A549 (cell line): Measurements from ENCODE around the gene HOXA10. TPM values are rescaled to one million over a fixed set of nuclear protein-coding genes. Genes with fewer than 3 reads are reported as not detected.

Experiments used
- ATAC-seq, 2 experiments: fragments of 200-7000 bp in 1 of 2; fragments of >200 bp in 1 of 2; cut with Nextera tagmentation in 1 of 2; cut with Tn5 transposase in 1 of 2; 3 replicates each; pipeline versions ENCODE4 v1.8.0 to v1.9.1; 2018 to 2020; ENCODE audit warnings: mild to moderate bottlenecking in 1 of 2, moderate library complexity in 1 of 2
- CTCF ChIA-PET: fragments of 300-600 bp; sonication (Branson Sonifier 250); formaldehyde crosslinking; extraction: SDS; loops from one replicate; lab custom pipeline; 2021; ENCODE audit warnings: antibody characterized with exemption, inconsistent platforms; lab: Yijun Ruan, JAX
- POLR2A ChIA-PET: fragments of 350-600 bp; formaldehyde crosslinking; extraction: SDS; loops from one replicate; lab custom pipeline; 2021; ENCODE audit warnings: antibody characterized with exemption, inconsistent platforms; lab: Yijun Ruan, JAX
- DNase-seq, 2 experiments: peaks; one replicate each; pipeline versions ENCODE4 v3.0.0 to v3.0.0-alpha.2; 2011 to 2016; ENCODE audit warnings: low read depth in 1 of 2, low spot score in 1 of 2
- FAIRE-seq: peaks from 2 replicates; lab custom pipeline; 2011; peaks lifted over from hg19 to GRCh38; lab: Jason Lieb, UNC
- H3K27ac ChIP-seq, 2 experiments: fragments of >200 bp; sonication (Bioruptor Twin); formaldehyde crosslinking; 3 replicates each; pipeline ENCODE4 v1.5.1; 2016 to 2017
- H3K4me1 ChIP-seq: fragments of >200 bp; sonication (Bioruptor Twin); formaldehyde crosslinking; 3 replicates; pipeline ENCODE4 v1.6.1; 2016
- H3K4me2 ChIP-seq: fragments of >200 bp; sonication (Bioruptor Twin); formaldehyde crosslinking; 3 replicates; pipeline ENCODE4 v1.6.1; 2016
- H3K4me3 ChIP-seq: fragments of >200 bp; sonication (Bioruptor Twin); formaldehyde crosslinking; 3 replicates; pipeline ENCODE4 v1.5.1; 2016
- H3K9me3 ChIP-seq: fragments of >200 bp; sonication (Bioruptor Twin); formaldehyde crosslinking; 3 replicates; pipeline ENCODE4 v1.6.1; 2016
- CBX8 ChIP-seq: fragments of 200-600 bp; sonication (generic); IDR thresholded peaks from 2 replicates; pipeline ENCODE4 v1.6.1; 2016
- CEBPB ChIP-seq, 2 experiments: fragments of >200 bp in 1 of 2; sonication (Bioruptor Twin) in 1 of 2; formaldehyde crosslinking in 1 of 2; IDR thresholded peaks; 2 replicates each; pipeline ENCODE4 v1.6.1; 2012 to 2016
- CHD2 ChIP-seq: fragments of 150-350 bp; IDR thresholded peaks from 2 replicates; pipeline ENCODE4 v1.6.1; 2014; ENCODE audit warnings: low read length; ENCODE audit not compliant: partially characterized antibody
- CHD4 ChIP-seq: fragments of 200-600 bp; sonication (generic); IDR thresholded peaks from 2 replicates; pipeline ENCODE4 v1.6.1; 2016; ENCODE audit warnings: antibody characterized with exemption, mild to moderate bottlenecking, borderline replicate concordance
- CTCF ChIP-seq: fragments of >200 bp; sonication (Bioruptor Twin); formaldehyde crosslinking; IDR thresholded peaks from 3 replicates; pipeline ENCODE4 v1.5.1; 2016
- E2F6 ChIP-seq: IDR thresholded peaks from 2 replicates; pipeline ENCODE4 v1.6.1; 2012; ENCODE audit warnings: low read depth, borderline replicate concordance
- EHMT2 ChIP-seq: fragments of 200-600 bp; sonication (generic); IDR thresholded peaks from 2 replicates; pipeline ENCODE4 v1.6.1; 2016; ENCODE audit warnings: antibody characterized with exemption, low read depth, mild to moderate bottlenecking, moderate library complexity
- FOSB ChIP-seq: fragments of 250-450 bp; sonication (Bioruptor Pico); IDR thresholded peaks from 2 replicates; pipeline ENCODE4 v1.5.0; 2020; ENCODE audit warnings: mild to moderate bottlenecking, moderate library complexity
- FOXS1 ChIP-seq: fragments of 250-450 bp; sonication (Bioruptor Pico); IDR thresholded peaks from 2 replicates; pipeline ENCODE4 v1.5.0; 2020; ENCODE audit warnings: mild to moderate bottlenecking, moderate library complexity
- GATA3 ChIP-seq: IDR thresholded peaks from 2 replicates; pipeline ENCODE4 v1.6.1; 2012; ENCODE audit warnings: borderline replicate concordance
- HOXB13 ChIP-seq: fragments of 250-450 bp; sonication (Bioruptor Pico); IDR thresholded peaks from 2 replicates; pipeline ENCODE4 v1.5.0; 2020; ENCODE audit warnings: low read depth, mild to moderate bottlenecking, moderate library complexity
- JUNB ChIP-seq: fragments of >200 bp; sonication (Bioruptor Twin); formaldehyde crosslinking; IDR thresholded peaks from 2 replicates; pipeline ENCODE4 v1.6.1; 2016
- NR3C1 ChIP-seq: fragments of >200 bp; sonication (Bioruptor Twin); formaldehyde crosslinking; IDR thresholded peaks from 3 replicates; pipeline ENCODE4 v1.6.1; 2017
- PHF8 ChIP-seq: fragments of 200-600 bp; sonication (generic); IDR thresholded peaks from 2 replicates; pipeline ENCODE4 v1.6.1; 2016; ENCODE audit warnings: low read depth, mild to moderate bottlenecking, antibody characterized with exemption, moderate library complexity, borderline replicate concordance
- POLR2A ChIP-seq: IDR thresholded peaks from 2 replicates; pipeline ENCODE4 v1.6.1; 2012; ENCODE audit warnings: mild to moderate bottlenecking, low read length
- REST ChIP-seq: fragments of 200-600 bp; sonication (generic); IDR thresholded peaks from 2 replicates; pipeline ENCODE4 v1.6.1; 2016; ENCODE audit warnings: antibody characterized with exemption, mild to moderate bottlenecking, moderate library complexity
- RFX5 ChIP-seq: fragments of 450-650 bp; IDR thresholded peaks from 2 replicates; pipeline ENCODE4 v1.7.1; 2014; ENCODE audit warnings: antibody characterized with exemption, mild to moderate bottlenecking, moderate library complexity
- RNF2 ChIP-seq: fragments of 200-600 bp; sonication (generic); IDR thresholded peaks from 2 replicates; pipeline ENCODE4 v1.6.1; 2016; ENCODE audit warnings: low read depth, mild to moderate bottlenecking, antibody characterized with exemption, moderate library complexity, borderline replicate concordance
- SMC3 ChIP-seq: fragments of >200 bp; sonication (Bioruptor Twin); formaldehyde crosslinking; IDR thresholded peaks from 3 replicates; pipeline ENCODE4 v1.6.1; 2018; ENCODE audit warnings: inconsistent platforms
- TP53 ChIP-seq: fragments of 250-450 bp; sonication (Bioruptor Pico); IDR thresholded peaks from 2 replicates; pipeline ENCODE4 v1.5.0; 2021; ENCODE audit warnings: mild to moderate bottlenecking, moderate library complexity
- ZC3H11A ChIP-seq: fragments of 450-650 bp; IDR thresholded peaks from 2 replicates; pipeline ENCODE4 v1.6.1; 2014; ENCODE audit warnings: antibody characterized with exemption, mild to moderate bottlenecking
- ZFP36 ChIP-seq: fragments of 450-650 bp; IDR thresholded peaks from 2 replicates; pipeline ENCODE4 v1.6.1; 2014; ENCODE audit warnings: borderline replicate concordance; ENCODE audit not compliant: partially characterized antibody
- ZSCAN20 ChIP-seq: fragments of 250-450 bp; sonication (Bioruptor Pico); IDR thresholded peaks from 2 replicates; pipeline ENCODE4 v1.8.0; 2022; ENCODE audit warnings: mild to moderate bottlenecking, moderate library complexity
- WGBS: methylation state at CpG from one replicate; pipeline ENCODE4 v1.1.6; 2017; ENCODE audit errors: missing lambda C conversion rate; 5-methylcytosine and 5-hydroxymethylcytosine counted together
- polyA plus RNA-seq, 4 experiments: library from polyadenylated mRNA; depleted of rRNA in 3 of 4; stranded (reverse); fragments of >200 nt; fragmentation: RNase III in 1 of 4; extraction: RNeasy Plus Mini Kit Qiagen cat#74134 plus additional on column Dnase treatment in 1 of 4; gene quantifications; 2 replicates in 3 of 4; 3 replicates in 1 of 4; pipeline ENCODE4 v1.2.3, GENCODE V29; 2011 to 2017
- TF ChIP-seq, protein P1 (sequence below): fragments of 150-350 bp; IDR thresholded peaks from 2 replicates; pipeline ENCODE4 v1.6.1; 2014; ENCODE audit warnings: low read depth, mild to moderate bottlenecking, low read length
- TF ChIP-seq, protein P2 (sequence below): fragments of 250-450 bp; sonication (Bioruptor Pico); IDR thresholded peaks from 2 replicates; pipeline ENCODE4 v1.5.0; 2021; ENCODE audit warnings: mild to moderate bottlenecking, moderate library complexity, borderline replicate concordance

HOXA10 gene
- polyA plus RNA-seq, 2 of the 4 experiments (the other 2 are of a cell fraction): 5.2 to 7.7 TPM

GRCh38 chr7:27202018-27202861, 28.1 kb upstream of the HOXA10 start:
- no peak for FAIRE-seq
- ChIA-PET CTCF (interaction anchor here (0.7 to 4.2 kb wide), 10 partner anchors 8 to 894 kb away, joined by 3 to 33 read pairs (median 4); no protein-coding TSS in a partner anchor), POLR2A (no interaction called here)
- Histone ChIP-seq H3K27ac (no peak overlapping the region), H3K4me3 (no peak overlapping the region), H3K9me3 (no peaks in the 10 kb centered on the region), H3K4me1 (peaks cover 15% of the 10 kb centered on the region), H3K4me2 (no peak overlapping the region)
- WGBS: 91% methylated on average over 26 of the region's 30 CpGs
- no peak for ATAC-seq
- DNase-seq: no peak
- no peak for TF ChIP-seq FOXS1 (CRISPR knock-in tag)
- no peak for TF ChIP-seq HOXB13 (CRISPR knock-in tag)
- TF ChIP-seq PHF8: no peak
- TF ChIP-seq REST: no peak
- TF ChIP-seq JUNB: no peak
- no peak for TF ChIP-seq SMC3
- TF ChIP-seq ZC3H11A: no peak
- no peak for TF ChIP-seq CHD4
- TF ChIP-seq POLR2A: no peak
- no peak for TF ChIP-seq GATA3
- TF ChIP-seq TP53: no peak
- TF ChIP-seq CBX8: no peak

- DNase-seq: no peak
- WGBS: 79% methylated on average over 4 of the region's 4 CpGs
- Histone ChIP-seq H3K4me1 (peaks cover 15% of the 10 kb centered on the region), H3K27ac (no peak overlapping the region), H3K4me2 (peak overlapping the region; percentile 85; the same call in 2 of the 3 replicates), H3K9me3 (no peaks in the 10 kb centered on the region), H3K4me3 (no peak overlapping the region)
- no peak for ATAC-seq
- ChIA-PET POLR2A (interaction anchor here (1.4 kb wide), 1 partner anchor 544 kb away, joined by 3 read pairs; no protein-coding TSS in a partner anchor), CTCF (interaction anchor here (0.8 to 4.2 kb wide), 7 partner anchors 8 to 895 kb away, joined by 3 to 33 read pairs (median 9); no protein-coding TSS in a partner anchor)
- TF ChIP-seq SMC3: no peak
- no peak for TF ChIP-seq EHMT2
- TF ChIP-seq CTCF: no peak
- TF ChIP-seq, protein P1, sequence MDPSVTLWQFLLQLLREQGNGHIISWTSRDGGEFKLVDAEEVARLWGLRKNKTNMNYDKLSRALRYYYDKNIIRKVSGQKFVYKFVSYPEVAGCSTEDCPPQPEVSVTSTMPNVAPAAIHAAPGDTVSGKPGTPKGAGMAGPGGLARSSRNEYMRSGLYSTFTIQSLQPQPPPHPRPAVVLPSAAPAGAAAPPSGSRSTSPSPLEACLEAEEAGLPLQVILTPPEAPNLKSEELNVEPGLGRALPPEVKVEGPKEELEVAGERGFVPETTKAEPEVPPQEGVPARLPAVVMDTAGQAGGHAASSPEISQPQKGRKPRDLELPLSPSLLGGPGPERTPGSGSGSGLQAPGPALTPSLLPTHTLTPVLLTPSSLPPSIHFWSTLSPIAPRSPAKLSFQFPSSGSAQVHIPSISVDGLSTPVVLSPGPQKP: no peak
- TF ChIP-seq RNF2: no peak
- no peak for TF ChIP-seq CHD2
- TF ChIP-seq ZSCAN20 (CRISPR knock-in tag): no peak
- no peak for TF ChIP-seq CEBPB (IDR thresholded peaks at IDR 0.05)
- no peak for TF ChIP-seq FOSB
- no peak for TF ChIP-seq E2F6
- TF ChIP-seq, protein P2, sequence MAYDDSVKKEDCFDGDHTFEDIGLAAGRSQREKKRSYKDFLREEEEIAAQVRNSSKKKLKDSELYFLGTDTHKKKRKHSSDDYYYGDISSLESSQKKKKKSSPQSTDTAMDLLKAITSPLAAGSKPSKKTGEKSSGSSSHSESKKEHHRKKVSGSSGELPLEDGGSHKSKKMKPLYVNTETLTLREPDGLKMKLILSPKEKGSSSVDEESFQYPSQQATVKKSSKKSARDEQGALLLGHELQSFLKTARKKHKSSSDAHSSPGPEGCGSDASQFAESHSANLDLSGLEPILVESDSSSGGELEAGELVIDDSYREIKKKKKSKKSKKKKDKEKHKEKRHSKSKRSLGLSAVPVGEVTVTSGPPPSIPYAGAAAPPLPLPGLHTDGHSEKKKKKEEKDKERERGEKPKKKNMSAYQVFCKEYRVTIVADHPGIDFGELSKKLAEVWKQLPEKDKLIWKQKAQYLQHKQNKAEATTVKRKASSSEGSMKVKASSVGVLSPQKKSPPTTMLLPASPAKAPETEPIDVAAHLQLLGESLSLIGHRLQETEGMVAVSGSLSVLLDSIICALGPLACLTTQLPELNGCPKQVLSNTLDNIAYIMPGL (CRISPR knock-in tag): no peak
- TF ChIP-seq RFX5: no peak
- no peak for TF ChIP-seq ZFP36
- no peak for TF ChIP-seq NR3C1
- FAIRE-seq: no peak
Measured at GRCh38 chr7:27201580-27202017, 27.5 kb upstream of the HOXA10 start.
